GM12872 (cell line): ENCODE data around the gene MAK.

Source experiments
- TF ChIP-seq, protein P1 (sequence below): IDR thresholded peaks from 3 replicates; pipeline ENCODE4 v1.5.1; 2011; ENCODE audit warnings: low read depth, mild to moderate bottlenecking, low read length, moderate library complexity; ENCODE audit not compliant: insufficient read depth

The MAK gene

GRCh38 chr6:10791673-10792072, 46.7 kb downstream of the MAK start:
- TF ChIP-seq, protein P1, sequence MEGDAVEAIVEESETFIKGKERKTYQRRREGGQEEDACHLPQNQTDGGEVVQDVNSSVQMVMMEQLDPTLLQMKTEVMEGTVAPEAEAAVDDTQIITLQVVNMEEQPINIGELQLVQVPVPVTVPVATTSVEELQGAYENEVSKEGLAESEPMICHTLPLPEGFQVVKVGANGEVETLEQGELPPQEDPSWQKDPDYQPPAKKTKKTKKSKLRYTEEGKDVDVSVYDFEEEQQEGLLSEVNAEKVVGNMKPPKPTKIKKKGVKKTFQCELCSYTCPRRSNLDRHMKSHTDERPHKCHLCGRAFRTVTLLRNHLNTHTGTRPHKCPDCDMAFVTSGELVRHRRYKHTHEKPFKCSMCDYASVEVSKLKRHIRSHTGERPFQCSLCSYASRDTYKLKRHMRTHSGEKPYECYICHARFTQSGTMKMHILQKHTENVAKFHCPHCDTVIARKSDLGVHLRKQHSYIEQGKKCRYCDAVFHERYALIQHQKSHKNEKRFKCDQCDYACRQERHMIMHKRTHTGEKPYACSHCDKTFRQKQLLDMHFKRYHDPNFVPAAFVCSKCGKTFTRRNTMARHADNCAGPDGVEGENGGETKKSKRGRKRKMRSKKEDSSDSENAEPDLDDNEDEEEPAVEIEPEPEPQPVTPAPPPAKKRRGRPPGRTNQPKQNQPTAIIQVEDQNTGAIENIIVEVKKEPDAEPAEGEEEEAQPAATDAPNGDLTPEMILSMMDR = no peak

DNA sequence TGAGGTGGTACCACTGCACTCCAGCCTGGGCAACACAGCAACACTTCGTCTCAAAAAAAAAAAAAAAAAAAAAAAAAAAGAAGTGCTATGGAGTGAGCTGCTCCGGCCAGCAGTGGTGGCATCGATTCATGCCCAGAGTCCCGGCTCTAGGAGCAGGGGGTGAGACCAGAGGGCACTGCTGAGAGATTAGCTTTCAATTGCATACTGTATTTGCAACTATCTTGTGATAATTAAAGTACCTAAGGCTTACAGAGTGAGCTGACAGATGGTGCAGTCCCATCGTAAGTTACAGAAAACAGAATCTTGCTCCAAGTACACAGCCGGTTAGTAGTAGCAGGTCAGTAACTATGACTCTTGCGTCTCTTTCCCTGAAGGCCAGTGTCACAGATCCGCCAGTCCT, 59.3 kb downstream of the MAK start:
- TF ChIP-seq, protein P1 = no peak

GRCh38 chr6:10778230-10778629, 60.1 kb downstream of the MAK start:
- TF ChIP-seq, protein P1 = no peak

- TF ChIP-seq, protein P1 = no peak
Observed at GRCh38 chr6:10771371-10771894, 66.9 kb downstream of the MAK start.

- TF ChIP-seq, protein P1 = no peak
Observed at GRCh38 chr6:10769419-10769818, 68.9 kb downstream of the MAK start.

DNA sequence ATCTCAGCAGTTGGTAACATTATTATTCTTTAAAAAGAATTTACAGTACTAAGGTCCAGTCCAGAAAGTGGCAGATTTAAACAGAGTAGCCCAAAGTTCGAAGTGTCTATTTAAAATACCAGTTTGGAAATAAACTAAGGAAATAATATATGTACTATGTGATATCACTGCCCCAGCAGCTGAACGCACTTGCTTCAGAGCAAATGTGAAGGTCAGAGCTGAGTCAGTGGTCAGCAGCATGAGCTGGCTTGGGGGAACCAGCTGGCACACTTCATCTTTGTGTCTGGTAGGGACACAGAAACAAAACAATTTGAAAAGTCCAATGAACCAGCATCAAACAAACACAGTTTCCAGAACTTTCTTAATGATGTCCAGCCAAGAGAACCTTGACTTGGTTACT, 75.3 kb downstream of the MAK start:
- TF ChIP-seq, protein P1 = no peak

- TF ChIP-seq, protein P1 = no peak
Observed at GRCh38 chr6:10759884-10760329, 78.4 kb downstream of the MAK start.
